ENCODE measurements around the gene CHMP4A. TPM values are rescaled to one million over a fixed set of nuclear protein-coding genes. Genes with fewer than 3 reads are reported as not detected.
A peak's percentile ranks its signal among the peaks of the same experiment; 100 is the strongest.

The CHMP4A gene
- total and polyA plus RNA-seq, 2 donors (not counting 1 experiment from before 2014, with no cell fraction given): 91.2 to 103 TPM

- Mint-ChIP-seq H3K27ac (peak overlapping the region; percentile 67), H3K4me1 (peaks cover 45% of the 10 kb centered on the region), H3K4me3 (no peak overlapping the region), H3K9me3 (ENCODE audit: insufficient read depth) (no peaks in the 10 kb centered on the region), H3K27me3 (no peaks in the 10 kb centered on the region)
- Histone ChIP-seq H3K79me2 (ENCODE audit: control insufficient read depth, insufficient read depth, low read length) (peaks cover 37% of the 10 kb centered on the region), H3K4me1 (ENCODE audit: control insufficient read depth in 2 of 2, insufficient read depth in 2 of 2, low read length in 2 of 2) (peaks cover 29 to 39% of the 10 kb centered on the region in 2 donors), H3K36me3 (replicated peaks in 1 of 2; ENCODE audit: control extremely low read depth in 1 of 2, control insufficient read depth in 1 of 2, extremely low read depth in 1 of 2, insufficient read depth in 2 of 2, low read length in 1 of 2) (peaks cover 3 to 67% of the 10 kb centered on the region in 2 experiments), H3K4me3 (ENCODE audit: control extremely low read depth in 1 of 5, extremely low read depth in 1 of 5, insufficient read depth in 1 of 5, low read depth in 2 of 5, low read length in 4 of 5) (no peak overlapping the region), H4K20me1 (ENCODE audit: control insufficient read depth, insufficient read depth, low read length, poor library complexity, severe bottlenecking) (peaks cover 53% of the 10 kb centered on the region), H3K4me2 (replicated peaks; ENCODE audit: low read depth, low read length, poor library complexity, severe bottlenecking) (no peak overlapping the region), H3K27ac (ENCODE audit: low read length in 2 of 2) (no peak overlapping the region), H3K27me3 (replicated peaks in 1 of 4; ENCODE audit: control extremely low read depth in 1 of 4, control insufficient read depth in 3 of 4, insufficient read depth in 4 of 4, low read length in 3 of 4) (no peaks in the 10 kb centered on the region), H3K9ac (ENCODE audit: low read length) (no peak overlapping the region), H2AFZ (ENCODE audit: insufficient read depth, low read depth, low read length, poor library complexity, severe bottlenecking) (no peak overlapping the region), H3K9me3 (ENCODE audit: control extremely low read depth in 1 of 3, control insufficient read depth in 2 of 3, insufficient read depth in 1 of 3, low read length in 2 of 3) (no peaks in the 10 kb centered on the region)
- WGBS (ENCODE audit: insufficient coverage): 97% methylated on average over 14 of the region's 14 CpGs
- ChIA-PET POLR2A (interaction anchor here (0.6 kb wide), 1 partner anchor 112 kb away, joined by 3 read pairs; no protein-coding TSS in a partner anchor), CTCF (interaction anchor here (0.9 to 1.0 kb wide), 2 partner anchors 54 to 56 kb away, joined by 3 to 5 read pairs; no protein-coding TSS in a partner anchor)
- no peak for ATAC-seq (ENCODE audit: low read depth)
- intact Hi-C loops (cut with micrococcal nuclease): loop anchor here (5.0 kb wide), 1 partner anchor 68 kb away; the partner anchor contains the start of genes GMPR2 and NEDD8
- DNase-seq: no peak
- TF ChIP-seq EZH2 (IDR thresholded peaks at IDR 0.05; ENCODE audit: borderline replicate concordance, insufficient read depth, low read depth, low read length, poor library complexity, severe bottlenecking) (no peak), CTCF (IDR thresholded peaks at IDR 0.05) (no peak)
Measured at GRCh38 chr14:24164518-24164991, 48.7 kb downstream of the CHMP4A start.

GRCh38 chr14:24162093-24162492, 51.2 kb downstream of the CHMP4A start:
- Mint-ChIP-seq H3K27me3 (no peaks in the 10 kb centered on the region), H3K27ac (peak overlapping the region; percentile 99), H3K4me1 (peaks cover 42% of the 10 kb centered on the region), H3K4me3 (peak overlapping the region; percentile 100), H3K9me3 (ENCODE audit: insufficient read depth) (no peaks in the 10 kb centered on the region)
- ChIA-PET CTCF (interaction anchor here (0.6 to 3.8 kb wide), 21 partner anchors 9 to 270 kb away, joined by 3 to 63 read pairs (median 12); partner anchors contain the start of genes CIDEB, DCAF11, EMC9 and IPO4), POLR2A (interaction anchor here (0.7 to 3.8 kb wide), 16 partner anchors 9 to 268 kb away, joined by 3 to 35 read pairs (median 6); partner anchors contain the start of genes DCAF11, DHRS1, EMC9 and IPO4)
- TF ChIP-seq EZH2 (IDR thresholded peaks at IDR 0.05; ENCODE audit: borderline replicate concordance, insufficient read depth, low read depth, low read length, poor library complexity, severe bottlenecking) (no peak), CTCF (IDR thresholded peaks at IDR 0.05) (no peak)
- no peak for DNase-seq
- Histone ChIP-seq H4K20me1 (ENCODE audit: control insufficient read depth, insufficient read depth, low read length, poor library complexity, severe bottlenecking) (peaks cover 50% of the 10 kb centered on the region), H3K36me3 (replicated peaks in 1 of 2; ENCODE audit: control extremely low read depth in 1 of 2, control insufficient read depth in 1 of 2, extremely low read depth in 1 of 2, insufficient read depth in 2 of 2, low read length in 1 of 2) (peaks cover 3 to 70% of the 10 kb centered on the region in 2 experiments), H3K4me3 (ENCODE audit: control extremely low read depth in 1 of 5, extremely low read depth in 1 of 5, insufficient read depth in 1 of 5, low read depth in 2 of 5, low read length in 4 of 5) (peak overlapping the region; percentile 69 to 100 (median 91)), H3K4me1 (ENCODE audit: control insufficient read depth in 2 of 2, insufficient read depth in 2 of 2, low read length in 2 of 2) (peaks cover 29 to 39% of the 10 kb centered on the region in 2 donors), H2AFZ (ENCODE audit: insufficient read depth, low read depth, low read length, poor library complexity, severe bottlenecking) (no peak overlapping the region), H3K27ac (ENCODE audit: low read length in 2 of 2) (peak overlapping the region; percentile 85 to 88), H3K9ac (ENCODE audit: low read length) (peak overlapping the region; percentile 76), H3K79me2 (ENCODE audit: control insufficient read depth, insufficient read depth, low read length) (peaks cover 37% of the 10 kb centered on the region), H3K9me3 (ENCODE audit: control extremely low read depth in 1 of 3, control insufficient read depth in 2 of 3, insufficient read depth in 1 of 3, low read length in 2 of 3) (no peaks in the 10 kb centered on the region), H3K4me2 (replicated peaks; ENCODE audit: low read depth, low read length, poor library complexity, severe bottlenecking) (peak overlapping the region; percentile 77), H3K27me3 (replicated peaks in 1 of 4; ENCODE audit: control extremely low read depth in 1 of 4, control insufficient read depth in 3 of 4, insufficient read depth in 4 of 4, low read length in 3 of 4) (no peaks in the 10 kb centered on the region)
- intact Hi-C loops (cut with micrococcal nuclease): loop anchor here (5.0 kb wide), 1 partner anchor 70 kb away; the partner anchor contains the start of genes GMPR2 and NEDD8
- no peak for ATAC-seq (ENCODE audit: low read depth)
- 87% methylated on average over 5 of the region's 8 CpGs for WGBS (ENCODE audit: insufficient coverage)

Measured in B cell (primary cell).